ENCODE measurements around the gene RGS7BP. TPM values are rescaled to one million over a fixed set of nuclear protein-coding genes. Genes with fewer than 3 reads are reported as not detected.

Gene RGS7BP
- total RNA-seq, 1 experiment from 2014 or later: 5.1 TPM

DNA sequence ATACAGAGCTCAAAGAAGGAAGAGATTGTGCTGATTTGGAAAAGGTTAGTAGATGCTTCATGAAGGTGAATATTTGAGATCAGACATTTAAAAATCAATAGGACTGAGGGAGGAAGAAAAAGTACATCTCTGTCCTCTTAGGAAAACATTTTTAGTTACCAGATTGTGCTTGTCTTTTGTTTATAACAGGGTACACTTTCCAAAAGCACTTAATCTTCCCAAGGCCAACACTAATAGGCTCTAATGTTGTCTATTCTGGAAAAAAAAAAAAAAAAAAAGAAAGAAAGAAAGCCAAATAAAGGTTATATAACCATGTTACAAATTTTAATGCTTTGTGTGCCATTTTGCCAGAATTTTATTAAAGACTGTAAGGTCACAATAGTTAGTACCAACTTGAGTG, 139.0 kb downstream of the RGS7BP start:
- Mint-ChIP-seq H3K9me3 (peaks cover 5% of the 10 kb centered on the region), H3K4me1 (peaks cover 18% of the 10 kb centered on the region), H3K27ac (no peak overlapping the region), H3K4me3 (no peak overlapping the region), H3K36me3 (peaks cover 6% of the 10 kb centered on the region; the same call in 1 of the 2 replicates), H3K27me3 (ENCODE audit: low read depth) (no peaks in the 10 kb centered on the region)
- ATAC-seq: no peak
- DNase-seq (ENCODE audit: low spot score): no peak
- ChIA-PET CTCF (interaction anchor here (0.9 to 1.9 kb wide), 3 partner anchors 9 to 38 kb away, joined by 3 to 4 read pairs (median 3); no protein-coding TSS in a partner anchor), POLR2A (no interaction called here)
- TF ChIP-seq ZNF138 (CRISPR knock-in tag; conservative IDR thresholded peaks at IDR 0.05) (no peak), CREB1 (CRISPR knock-in tag; IDR thresholded peaks at IDR 0.05) (no peak), GRHL2 (CRISPR knock-in tag; IDR thresholded peaks at IDR 0.05; ENCODE audit: insufficient replicate concordance, severe bottlenecking) (no peak), ZNF232 (CRISPR knock-in tag; IDR thresholded peaks at IDR 0.05) (no peak), NFATC4 (CRISPR knock-in tag; IDR thresholded peaks at IDR 0.05) (no peak), GTF2I (CRISPR knock-in tag; conservative IDR thresholded peaks at IDR 0.05) (no peak), FOXJ3 (CRISPR knock-in tag; IDR thresholded peaks at IDR 0.05; ENCODE audit: borderline replicate concordance) (no peak), ZBTB21 (CRISPR knock-in tag; IDR thresholded peaks at IDR 0.05; ENCODE audit: borderline replicate concordance) (no peak), ZNF121 (CRISPR knock-in tag; IDR thresholded peaks at IDR 0.05) (no peak), TEAD4 (CRISPR knock-in tag; IDR thresholded peaks at IDR 0.05) (no peak), MYBL2 (CRISPR knock-in tag; IDR thresholded peaks at IDR 0.05) (no peak), NFYB (CRISPR knock-in tag; conservative IDR thresholded peaks at IDR 0.05; ENCODE audit: low read depth) (no peak), SMAD3 (CRISPR knock-in tag; IDR thresholded peaks at IDR 0.05; ENCODE audit: borderline replicate concordance) (no peak)
- TF ChIP-seq, protein P1, sequence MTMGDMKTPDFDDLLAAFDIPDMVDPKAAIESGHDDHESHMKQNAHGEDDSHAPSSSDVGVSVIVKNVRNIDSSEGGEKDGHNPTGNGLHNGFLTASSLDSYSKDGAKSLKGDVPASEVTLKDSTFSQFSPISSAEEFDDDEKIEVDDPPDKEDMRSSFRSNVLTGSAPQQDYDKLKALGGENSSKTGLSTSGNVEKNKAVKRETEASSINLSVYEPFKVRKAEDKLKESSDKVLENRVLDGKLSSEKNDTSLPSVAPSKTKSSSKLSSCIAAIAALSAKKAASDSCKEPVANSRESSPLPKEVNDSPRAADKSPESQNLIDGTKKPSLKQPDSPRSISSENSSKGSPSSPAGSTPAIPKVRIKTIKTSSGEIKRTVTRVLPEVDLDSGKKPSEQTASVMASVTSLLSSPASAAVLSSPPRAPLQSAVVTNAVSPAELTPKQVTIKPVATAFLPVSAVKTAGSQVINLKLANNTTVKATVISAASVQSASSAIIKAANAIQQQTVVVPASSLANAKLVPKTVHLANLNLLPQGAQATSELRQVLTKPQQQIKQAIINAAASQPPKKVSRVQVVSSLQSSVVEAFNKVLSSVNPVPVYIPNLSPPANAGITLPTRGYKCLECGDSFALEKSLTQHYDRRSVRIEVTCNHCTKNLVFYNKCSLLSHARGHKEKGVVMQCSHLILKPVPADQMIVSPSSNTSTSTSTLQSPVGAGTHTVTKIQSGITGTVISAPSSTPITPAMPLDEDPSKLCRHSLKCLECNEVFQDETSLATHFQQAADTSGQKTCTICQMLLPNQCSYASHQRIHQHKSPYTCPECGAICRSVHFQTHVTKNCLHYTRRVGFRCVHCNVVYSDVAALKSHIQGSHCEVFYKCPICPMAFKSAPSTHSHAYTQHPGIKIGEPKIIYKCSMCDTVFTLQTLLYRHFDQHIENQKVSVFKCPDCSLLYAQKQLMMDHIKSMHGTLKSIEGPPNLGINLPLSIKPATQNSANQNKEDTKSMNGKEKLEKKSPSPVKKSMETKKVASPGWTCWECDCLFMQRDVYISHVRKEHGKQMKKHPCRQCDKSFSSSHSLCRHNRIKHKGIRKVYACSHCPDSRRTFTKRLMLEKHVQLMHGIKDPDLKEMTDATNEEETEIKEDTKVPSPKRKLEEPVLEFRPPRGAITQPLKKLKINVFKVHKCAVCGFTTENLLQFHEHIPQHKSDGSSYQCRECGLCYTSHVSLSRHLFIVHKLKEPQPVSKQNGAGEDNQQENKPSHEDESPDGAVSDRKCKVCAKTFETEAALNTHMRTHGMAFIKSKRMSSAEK (CRISPR knock-in tag; IDR thresholded peaks at IDR 0.05; ENCODE audit: borderline replicate concordance): no peak
- TF ChIP-seq, protein P2, sequence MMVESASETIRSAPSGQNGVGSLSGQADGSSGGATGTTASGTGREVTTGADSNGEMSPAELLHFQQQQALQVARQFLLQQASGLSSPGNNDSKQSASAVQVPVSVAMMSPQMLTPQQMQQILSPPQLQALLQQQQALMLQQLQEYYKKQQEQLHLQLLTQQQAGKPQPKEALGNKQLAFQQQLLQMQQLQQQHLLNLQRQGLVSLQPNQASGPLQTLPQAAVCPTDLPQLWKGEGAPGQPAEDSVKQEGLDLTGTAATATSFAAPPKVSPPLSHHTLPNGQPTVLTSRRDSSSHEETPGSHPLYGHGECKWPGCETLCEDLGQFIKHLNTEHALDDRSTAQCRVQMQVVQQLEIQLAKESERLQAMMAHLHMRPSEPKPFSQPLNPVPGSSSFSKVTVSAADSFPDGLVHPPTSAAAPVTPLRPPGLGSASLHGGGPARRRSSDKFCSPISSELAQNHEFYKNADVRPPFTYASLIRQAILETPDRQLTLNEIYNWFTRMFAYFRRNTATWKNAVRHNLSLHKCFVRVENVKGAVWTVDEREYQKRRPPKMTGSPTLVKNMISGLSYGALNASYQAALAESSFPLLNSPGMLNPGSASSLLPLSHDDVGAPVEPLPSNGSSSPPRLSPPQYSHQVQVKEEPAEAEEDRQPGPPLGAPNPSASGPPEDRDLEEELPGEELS (CRISPR knock-in tag; IDR thresholded peaks at IDR 0.05): no peak
- TF ChIP-seq, protein P3, sequence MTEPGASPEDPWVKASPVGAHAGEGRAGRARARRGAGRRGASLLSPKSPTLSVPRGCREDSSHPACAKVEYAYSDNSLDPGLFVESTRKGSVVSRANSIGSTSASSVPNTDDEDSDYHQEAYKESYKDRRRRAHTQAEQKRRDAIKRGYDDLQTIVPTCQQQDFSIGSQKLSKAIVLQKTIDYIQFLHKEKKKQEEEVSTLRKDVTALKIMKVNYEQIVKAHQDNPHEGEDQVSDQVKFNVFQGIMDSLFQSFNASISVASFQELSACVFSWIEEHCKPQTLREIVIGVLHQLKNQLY (CRISPR knock-in tag; IDR thresholded peaks at IDR 0.05): no peak
- TF ChIP-seq, protein P4, sequence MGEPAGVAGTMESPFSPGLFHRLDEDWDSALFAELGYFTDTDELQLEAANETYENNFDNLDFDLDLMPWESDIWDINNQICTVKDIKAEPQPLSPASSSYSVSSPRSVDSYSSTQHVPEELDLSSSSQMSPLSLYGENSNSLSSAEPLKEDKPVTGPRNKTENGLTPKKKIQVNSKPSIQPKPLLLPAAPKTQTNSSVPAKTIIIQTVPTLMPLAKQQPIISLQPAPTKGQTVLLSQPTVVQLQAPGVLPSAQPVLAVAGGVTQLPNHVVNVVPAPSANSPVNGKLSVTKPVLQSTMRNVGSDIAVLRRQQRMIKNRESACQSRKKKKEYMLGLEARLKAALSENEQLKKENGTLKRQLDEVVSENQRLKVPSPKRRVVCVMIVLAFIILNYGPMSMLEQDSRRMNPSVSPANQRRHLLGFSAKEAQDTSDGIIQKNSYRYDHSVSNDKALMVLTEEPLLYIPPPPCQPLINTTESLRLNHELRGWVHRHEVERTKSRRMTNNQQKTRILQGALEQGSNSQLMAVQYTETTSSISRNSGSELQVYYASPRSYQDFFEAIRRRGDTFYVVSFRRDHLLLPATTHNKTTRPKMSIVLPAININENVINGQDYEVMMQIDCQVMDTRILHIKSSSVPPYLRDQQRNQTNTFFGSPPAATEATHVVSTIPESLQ (CRISPR knock-in tag; IDR thresholded peaks at IDR 0.05): no peak
- TF ChIP-seq, protein P5, sequence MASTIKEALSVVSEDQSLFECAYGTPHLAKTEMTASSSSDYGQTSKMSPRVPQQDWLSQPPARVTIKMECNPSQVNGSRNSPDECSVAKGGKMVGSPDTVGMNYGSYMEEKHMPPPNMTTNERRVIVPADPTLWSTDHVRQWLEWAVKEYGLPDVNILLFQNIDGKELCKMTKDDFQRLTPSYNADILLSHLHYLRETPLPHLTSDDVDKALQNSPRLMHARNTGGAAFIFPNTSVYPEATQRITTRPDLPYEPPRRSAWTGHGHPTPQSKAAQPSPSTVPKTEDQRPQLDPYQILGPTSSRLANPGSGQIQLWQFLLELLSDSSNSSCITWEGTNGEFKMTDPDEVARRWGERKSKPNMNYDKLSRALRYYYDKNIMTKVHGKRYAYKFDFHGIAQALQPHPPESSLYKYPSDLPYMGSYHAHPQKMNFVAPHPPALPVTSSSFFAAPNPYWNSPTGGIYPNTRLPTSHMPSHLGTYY (CRISPR knock-in tag; IDR thresholded peaks at IDR 0.05): no peak

All from WTC11 (cell line).